Measurements from ENCODE around the gene STOML2.

GRCh38 chr9:35106343-35106730 lies 3.4 kb upstream of the STOML2 start:
- TF ChIP-seq CTCF (IDR thresholded peaks at IDR 0.05) (no peak), ZFX (IDR thresholded peaks at IDR 0.05; ENCODE audit: borderline replicate concordance) (no peak)

All from 22Rv1 (cell line).